ENCODE data around the gene POLR2J. TPM values are rescaled to one million over a fixed set of nuclear protein-coding genes. Genes with fewer than 3 reads are reported as not detected.

The POLR2J gene
- total RNA-seq, 4 donors from 2014 or later, result 13.2 to 27.9 (median 22.5) TPM

- no peaks in the 10 kb centered on the region for H3K9me3 ChIP-seq
- H3K4me3 ChIP-seq, result no peak overlapping the region
- H3K27ac ChIP-seq, result no peak overlapping the region
- peaks cover 0 to 43% (median 0%) of the 10 kb centered on the region in 3 donors for H3K36me3 ChIP-seq
- H3K27me3 ChIP-seq, result no peaks in the 10 kb centered on the region
- H3K4me1 ChIP-seq, result peaks cover 0 to 11% (median 4%) of the 10 kb centered on the region in 4 donors
- peak in 1 of 3 donors; percentile 44 for DNase-seq
- no peak for TF ChIP-seq POLR2A (IDR thresholded peaks at IDR 0.05)
- TF ChIP-seq, protein P1, sequence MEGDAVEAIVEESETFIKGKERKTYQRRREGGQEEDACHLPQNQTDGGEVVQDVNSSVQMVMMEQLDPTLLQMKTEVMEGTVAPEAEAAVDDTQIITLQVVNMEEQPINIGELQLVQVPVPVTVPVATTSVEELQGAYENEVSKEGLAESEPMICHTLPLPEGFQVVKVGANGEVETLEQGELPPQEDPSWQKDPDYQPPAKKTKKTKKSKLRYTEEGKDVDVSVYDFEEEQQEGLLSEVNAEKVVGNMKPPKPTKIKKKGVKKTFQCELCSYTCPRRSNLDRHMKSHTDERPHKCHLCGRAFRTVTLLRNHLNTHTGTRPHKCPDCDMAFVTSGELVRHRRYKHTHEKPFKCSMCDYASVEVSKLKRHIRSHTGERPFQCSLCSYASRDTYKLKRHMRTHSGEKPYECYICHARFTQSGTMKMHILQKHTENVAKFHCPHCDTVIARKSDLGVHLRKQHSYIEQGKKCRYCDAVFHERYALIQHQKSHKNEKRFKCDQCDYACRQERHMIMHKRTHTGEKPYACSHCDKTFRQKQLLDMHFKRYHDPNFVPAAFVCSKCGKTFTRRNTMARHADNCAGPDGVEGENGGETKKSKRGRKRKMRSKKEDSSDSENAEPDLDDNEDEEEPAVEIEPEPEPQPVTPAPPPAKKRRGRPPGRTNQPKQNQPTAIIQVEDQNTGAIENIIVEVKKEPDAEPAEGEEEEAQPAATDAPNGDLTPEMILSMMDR (IDR thresholded peaks at IDR 0.05), result no peak
Observed at GRCh38 chr7:102471791-102472125, 7.0 kb downstream of the POLR2J start.

GRCh38 chr7:102469972-102470825, 8.5 kb downstream of the POLR2J start:
- Histone ChIP-seq H3K36me3 (peaks cover 0 to 38% (median 0%) of the 10 kb centered on the region in 3 donors), H3K27ac (peak overlapping the region in 2 of 4 donors; percentile 20 to 77), H3K9me3 (no peaks in the 10 kb centered on the region), H3K4me1 (peaks cover 7 to 21% (median 11%) of the 10 kb centered on the region in 4 donors), H3K4me3 (peak overlapping the region in 1 of 4 donors; percentile 19), H3K27me3 (no peaks in the 10 kb centered on the region)
- peak; percentile 16 to 90 (median 90) for DNase-seq
- no peak for TF ChIP-seq POLR2A (IDR thresholded peaks at IDR 0.05)
- TF ChIP-seq, protein P1 (IDR thresholded peaks at IDR 0.05), result peak in 3 of 6 experiments; percentile 18 to 38 (median 28)

GRCh38 chr7:102469351-102469971, 9.3 kb downstream of the POLR2J start:
- peak in 1 of 3 donors; percentile 13 for DNase-seq
- H3K27me3 ChIP-seq, result no peaks in the 10 kb centered on the region
- peak overlapping the region in 1 of 4 donors; percentile 77 for H3K27ac ChIP-seq
- H3K9me3 ChIP-seq, result no peaks in the 10 kb centered on the region
- H3K36me3 ChIP-seq, result peaks cover 0 to 38% (median 0%) of the 10 kb centered on the region in 3 donors
- TF ChIP-seq POLR2A (IDR thresholded peaks at IDR 0.05), result no peak
- TF ChIP-seq, protein P1 (IDR thresholded peaks at IDR 0.05), result no peak
- H3K4me1 ChIP-seq, result peaks cover 7 to 21% (median 11%) of the 10 kb centered on the region in 4 donors
- no peak overlapping the region for H3K4me3 ChIP-seq

DNA sequence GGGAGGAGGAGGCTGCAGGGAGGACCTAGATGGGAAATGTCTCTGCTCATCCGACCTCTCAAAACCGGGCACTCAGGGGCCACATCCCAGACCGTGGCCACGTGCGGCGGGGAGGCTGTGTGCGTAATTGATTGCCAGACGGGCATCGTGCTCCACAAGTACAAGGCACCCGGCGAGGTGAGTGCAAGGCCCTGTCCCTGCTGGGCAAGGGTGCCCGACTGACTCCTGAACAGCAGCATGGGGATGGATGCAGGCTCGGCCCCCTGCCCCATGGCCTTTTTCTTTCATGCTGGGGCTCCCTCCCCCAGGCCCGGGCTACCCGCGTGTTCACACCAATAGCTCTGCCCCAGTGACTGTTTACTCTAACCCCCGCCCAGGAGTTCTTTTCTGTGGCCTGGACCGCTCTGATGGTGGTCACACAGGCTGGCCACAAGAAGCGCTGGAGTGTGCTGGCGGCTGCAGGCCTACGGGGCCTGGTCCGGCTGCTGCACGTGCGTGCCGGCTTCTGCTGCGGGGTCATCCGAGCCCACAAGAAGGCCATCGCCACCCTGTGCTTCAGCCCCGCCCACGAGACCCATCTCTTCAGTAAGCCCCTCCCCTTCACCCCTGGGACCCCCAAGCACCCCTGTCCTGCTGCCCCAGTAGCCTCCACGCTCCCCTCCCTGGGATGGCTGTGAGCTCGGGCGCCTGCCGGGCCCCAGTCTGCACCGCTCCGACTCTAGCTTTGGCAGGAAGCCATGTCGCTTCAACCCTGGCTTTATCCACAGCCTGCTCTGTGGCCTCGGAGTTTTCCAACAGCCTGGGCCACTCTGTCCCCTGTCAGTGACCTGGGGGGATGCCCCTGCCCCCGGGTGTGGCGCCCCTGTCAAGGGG, 10.0 kb downstream of the POLR2J start:
- no peaks in the 10 kb centered on the region for H3K9me3 ChIP-seq
- no peak overlapping the region for H3K4me3 ChIP-seq
- no peak overlapping the region for H3K27ac ChIP-seq
- DNase-seq, result peak in 1 of 3 donors; percentile 16
- TF ChIP-seq, protein P1 (IDR thresholded peaks at IDR 0.05), result no peak
- no peak for TF ChIP-seq POLR2A (IDR thresholded peaks at IDR 0.05)
- H3K4me1 ChIP-seq, result peaks cover 11 to 25% (median 14%) of the 10 kb centered on the region in 4 donors
- H3K27me3 ChIP-seq, result no peaks in the 10 kb centered on the region
- H3K36me3 ChIP-seq, result peaks cover 0 to 33% (median 0%) of the 10 kb centered on the region in 3 donors
